Spleen (tissue), 7 donors: ENCODE measurements around the gene ANKRD28.

Experiments
- CTCF ChIP-seq, 11 experiments: fragments of 200-600 bp in 7 of 11; fragments of 450-650 bp in 4 of 11; sonication (generic) in 4 of 11; IDR thresholded peaks in 8 of 11; conservative IDR thresholded peaks in 3 of 11; 1 replicate in 7 of 11; 2 replicates in 4 of 11; pipeline versions ENCODE4 v1.4.0 to v1.8.0; 2016 to 2021; ENCODE audit warnings: antibody characterized with exemption in 11 of 11, inconsistent platforms in 4 of 11, mild to moderate bottlenecking in 1 of 11
- POLR2AphosphoS5 ChIP-seq, 3 donors: sonication (generic); formaldehyde crosslinking; IDR thresholded peaks; one replicate each; pipeline ENCODE4 v1.5.1; 2017; ENCODE audit warnings: antibody characterized with exemption in 3 of 3
- donor health status: DM: no; HTN: no; CAD: no; lungs with moderate emphysema.
- donor health status: DM: no; HTN: no; CAD: no.
- donor health status: DM: no; HTN: no; CAD: no.

GRCh38 chr3:15757824-15758223 is 40.0 kb downstream of the ANKRD28 start:
- no peak for TF ChIP-seq CTCF (IDR thresholded peaks at IDR 0.05 in 8 of 11, conservative IDR thresholded peaks at IDR 0.05 in 3 of 11)
- no peak for TF ChIP-seq POLR2AphosphoS5 (IDR thresholded peaks at IDR 0.05)
